ENCODE measurements around the gene RPS19BP1.
"Not testable (repeated sequence)": the region's sequence is repeated elsewhere in the genome, so short reads cannot be mapped to it uniquely, and the experiment has no call there.

RPS19BP1 gene

DNA sequence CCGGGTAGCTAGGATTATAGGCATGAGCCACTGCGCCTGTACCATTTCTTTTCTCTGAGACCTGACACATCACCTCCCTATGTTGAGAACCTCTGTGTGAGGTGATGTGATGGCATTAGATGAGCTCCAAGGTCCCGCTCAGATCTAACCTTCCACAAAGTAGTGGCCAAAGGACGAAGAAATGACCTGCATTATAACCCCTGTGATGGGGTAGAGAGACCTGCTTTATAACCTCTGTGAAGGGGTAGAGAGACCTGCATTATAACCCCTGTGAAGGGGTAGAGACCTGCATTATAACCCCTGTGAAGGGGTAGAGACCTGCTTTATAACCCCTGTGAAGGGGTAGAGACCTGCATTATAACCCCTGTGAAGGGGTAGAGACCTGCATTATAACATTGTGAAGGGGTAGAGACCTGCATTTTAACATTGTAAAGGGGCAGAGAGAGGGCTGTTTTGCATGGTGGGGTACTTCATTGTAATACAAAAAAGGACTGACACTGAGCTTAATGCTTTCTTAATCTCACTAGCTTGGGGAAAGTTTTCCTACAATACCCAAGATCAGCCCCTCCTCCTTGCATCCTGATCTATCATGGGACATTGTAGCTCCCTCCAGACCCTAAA is 21.9 kb downstream of the RPS19BP1 start:
- FAIRE-seq, result no peak

DNA sequence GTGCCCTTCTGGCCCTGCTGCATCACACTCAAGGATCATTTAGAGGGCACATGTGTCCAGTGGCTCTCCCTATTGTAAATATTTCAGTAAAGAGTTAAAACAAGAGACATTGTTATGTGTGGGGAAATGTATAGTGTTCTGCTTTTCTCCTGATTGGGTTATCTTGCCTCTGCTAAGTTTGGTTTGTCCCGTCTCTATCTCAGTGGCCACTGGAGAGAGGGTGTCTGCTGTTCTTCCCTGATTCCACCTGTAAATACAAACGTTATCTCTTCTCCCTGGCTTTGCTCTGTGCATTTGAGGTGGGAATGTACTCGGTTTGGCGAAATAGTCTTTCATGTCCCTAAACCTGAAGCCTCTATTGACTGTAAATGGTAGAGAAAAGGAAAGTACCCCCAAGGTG is 24.2 kb downstream of the RPS19BP1 start:
- FAIRE-seq, result no peak

DNA sequence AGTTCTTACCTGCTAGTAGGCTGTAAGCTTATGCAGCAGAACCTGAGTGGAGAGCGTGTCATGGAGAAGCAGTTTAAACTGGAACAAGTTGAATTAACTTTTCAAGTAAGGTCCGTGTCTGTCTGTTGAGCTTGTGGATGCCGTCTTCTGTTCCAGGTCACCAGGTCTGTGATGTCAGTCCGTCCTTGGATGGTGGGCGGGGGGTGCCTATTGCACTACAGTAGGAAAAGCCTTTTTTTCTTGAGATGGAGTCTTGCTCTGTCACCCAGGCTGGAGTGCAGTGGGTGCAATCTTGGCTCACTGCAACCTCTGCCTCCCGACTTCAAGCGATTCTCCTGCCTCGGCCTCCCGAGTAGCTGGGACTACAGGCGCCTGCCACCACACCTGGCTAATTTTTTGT is 25.5 kb downstream of the RPS19BP1 start:
- FAIRE-seq, result not testable (repeated sequence)

DNA sequence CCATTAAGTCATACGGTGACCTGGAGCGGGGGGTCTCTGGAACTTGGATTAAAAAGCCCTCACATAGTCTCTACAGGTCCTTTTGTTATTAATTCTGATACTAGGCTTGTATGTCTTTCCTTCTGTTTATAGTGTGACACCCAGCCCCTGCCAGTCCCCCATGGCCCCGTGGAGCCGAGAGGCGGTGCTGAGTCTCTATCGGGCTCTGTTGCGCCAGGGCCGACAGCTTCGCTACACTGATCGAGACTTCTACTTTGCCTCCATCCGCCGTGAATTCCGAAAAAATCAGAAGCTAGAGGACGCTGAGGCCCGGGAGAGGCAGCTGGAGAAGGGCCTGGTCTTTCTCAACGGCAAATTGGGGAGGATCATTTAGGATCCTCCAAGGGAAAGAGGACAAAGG is 28.5 kb downstream of the RPS19BP1 start:
- no peak for FAIRE-seq

DNA sequence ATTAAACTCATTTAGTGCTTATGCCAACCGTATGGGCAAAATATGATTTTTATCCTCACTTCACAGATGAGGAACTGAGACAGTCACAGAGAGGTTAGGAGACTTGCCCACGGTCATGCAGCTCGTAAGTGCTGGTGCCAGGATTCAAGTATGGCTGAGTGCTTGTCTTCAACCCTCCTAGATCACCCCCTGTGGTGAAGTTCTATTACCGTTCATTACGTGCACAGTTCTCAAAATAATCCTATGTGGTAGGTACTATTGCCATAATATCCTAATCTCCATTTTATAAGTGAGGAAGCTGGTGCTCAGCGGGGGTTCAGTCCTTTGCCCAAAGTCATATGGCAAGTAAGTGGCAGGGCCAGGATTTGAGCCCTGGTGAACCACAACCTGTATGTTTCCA is 28.9 kb downstream of the RPS19BP1 start:
- FAIRE-seq, result no peak

DNA sequence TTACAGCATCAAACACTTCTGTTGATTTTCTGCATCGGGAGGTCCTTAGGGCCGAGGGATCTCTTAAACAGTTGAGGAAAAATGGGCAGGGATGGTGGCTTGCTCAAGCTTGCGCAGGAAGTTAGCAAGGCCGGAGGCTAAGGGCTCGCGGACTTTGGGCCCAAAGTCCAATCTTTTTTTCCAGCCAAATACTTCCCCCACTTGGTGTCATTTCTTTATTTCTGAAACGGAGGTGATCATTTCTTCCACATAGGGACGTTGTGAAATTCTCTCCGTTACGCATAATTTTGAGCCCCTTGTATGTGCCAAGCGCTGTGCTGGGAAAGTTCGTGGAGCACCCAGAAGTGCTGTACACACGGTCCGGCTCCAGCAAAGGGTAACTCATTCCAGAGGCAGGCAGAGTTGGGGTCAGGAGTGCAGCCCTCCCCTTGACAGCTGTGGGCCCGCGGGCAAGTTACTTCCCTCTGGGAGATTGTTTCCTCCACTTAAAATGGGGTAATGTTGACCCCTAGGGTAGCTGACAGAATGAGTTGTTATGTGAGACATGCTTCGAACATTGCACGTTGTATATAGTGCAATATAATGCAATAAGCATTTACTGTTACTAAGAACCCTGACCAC is 29.6 kb downstream of the RPS19BP1 start:
- no peak for FAIRE-seq

DNA sequence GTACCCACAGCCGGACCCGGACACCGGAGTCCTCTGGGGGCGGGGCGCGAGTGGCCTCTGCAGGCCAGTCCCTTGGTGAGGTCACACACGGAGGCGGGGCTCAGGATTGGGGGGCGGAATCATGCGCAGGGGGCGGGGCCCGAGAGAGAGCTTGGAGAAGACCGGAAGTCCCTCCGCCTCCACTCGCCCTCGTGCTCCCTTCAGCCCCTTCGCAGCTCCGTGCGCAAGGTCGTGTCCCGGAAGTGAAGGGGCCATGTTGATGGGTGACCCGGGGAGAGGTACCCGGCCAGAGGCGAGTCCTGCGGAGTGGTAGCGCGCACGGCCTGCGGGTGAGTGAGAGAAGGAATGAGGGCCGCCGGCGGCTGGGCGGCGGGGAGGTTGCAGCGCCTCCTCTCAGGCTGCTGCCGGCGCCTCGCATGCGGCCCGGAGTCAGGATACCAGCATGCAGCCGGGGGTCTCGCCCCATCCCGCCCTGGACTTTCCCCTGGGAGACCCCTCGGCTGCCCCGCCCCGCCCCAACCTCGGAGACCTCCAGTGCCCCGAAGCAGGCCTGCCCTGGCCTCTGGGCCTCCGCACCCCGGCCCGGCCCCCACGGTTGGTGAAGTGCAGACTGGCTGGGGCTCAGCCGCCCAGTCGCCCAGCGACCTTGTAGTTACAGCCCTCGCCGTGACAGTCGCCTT is 30.3 kb downstream of the RPS19BP1 start, which contains the start of gene MIEF1:
MIEF1 (plus strand) TSS at position 182 of the 680 bp plus-strand sequence. CDS start 9,005 bp downstream, outside the sequence.
- no peak for FAIRE-seq

DNA sequence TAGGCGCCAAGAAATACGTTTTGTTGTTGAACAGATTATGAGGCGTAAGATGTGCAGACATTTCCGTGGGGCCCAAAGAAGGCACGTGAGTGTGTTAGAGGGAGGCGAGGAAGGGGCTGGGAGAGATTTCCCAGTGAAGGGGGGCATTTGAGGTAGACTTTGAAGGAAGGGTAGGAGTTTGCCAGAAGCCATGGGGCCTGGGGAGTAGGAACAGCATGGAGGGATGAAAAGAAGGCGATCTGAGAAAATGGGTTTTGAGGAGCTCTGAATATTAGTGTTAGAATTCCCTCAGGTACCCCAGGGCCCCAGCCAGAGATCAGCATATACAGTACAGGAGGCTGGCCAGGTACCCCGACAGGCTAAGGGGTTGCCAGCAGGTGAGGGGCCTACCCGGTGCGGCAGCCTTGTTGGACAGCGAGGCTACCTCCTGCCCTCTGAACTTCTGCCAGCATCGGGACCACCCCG is 30.9 kb downstream of the RPS19BP1 start:
- no peak for FAIRE-seq

DNA sequence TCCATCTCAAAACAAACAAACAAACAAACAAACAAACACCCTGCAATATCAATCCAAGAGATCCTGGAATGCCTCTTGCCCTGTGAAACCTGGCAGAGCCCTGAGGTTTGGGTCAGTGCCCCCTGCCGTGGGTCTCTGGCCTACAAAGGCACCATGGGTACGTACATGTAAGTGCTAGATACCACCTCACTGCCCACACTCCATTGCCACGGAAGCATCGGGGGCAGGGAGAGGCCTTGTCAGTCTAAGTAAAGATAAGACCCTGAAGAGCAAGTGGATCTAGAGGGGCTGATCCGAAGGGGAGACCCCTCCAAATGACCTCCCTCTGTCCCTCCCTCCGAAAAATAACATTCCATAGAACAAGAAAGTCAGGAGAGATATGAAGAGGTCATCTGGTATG is 32.4 kb downstream of the RPS19BP1 start:
- FAIRE-seq, result no peak

DNA sequence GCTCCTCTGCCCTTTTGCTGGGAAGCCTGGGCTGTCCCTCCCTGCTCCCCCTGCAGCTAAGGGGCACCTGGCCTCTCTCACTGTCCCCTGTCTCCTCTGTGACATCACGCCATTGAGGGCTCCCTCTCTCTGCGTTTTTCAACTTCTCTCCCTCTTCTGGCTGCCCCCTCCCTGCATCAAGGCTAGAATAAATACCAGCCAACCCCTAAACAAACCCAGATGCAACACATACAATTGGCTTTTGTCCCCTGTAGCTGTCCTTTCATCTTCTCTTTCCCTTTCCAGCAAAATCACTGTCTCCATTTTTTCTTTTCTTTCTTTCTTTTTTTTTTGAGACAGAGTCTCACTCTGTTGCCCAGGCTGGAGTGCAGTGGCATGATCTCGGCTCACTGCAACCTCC is 33.7 kb downstream of the RPS19BP1 start:
- no peak for FAIRE-seq

DNA sequence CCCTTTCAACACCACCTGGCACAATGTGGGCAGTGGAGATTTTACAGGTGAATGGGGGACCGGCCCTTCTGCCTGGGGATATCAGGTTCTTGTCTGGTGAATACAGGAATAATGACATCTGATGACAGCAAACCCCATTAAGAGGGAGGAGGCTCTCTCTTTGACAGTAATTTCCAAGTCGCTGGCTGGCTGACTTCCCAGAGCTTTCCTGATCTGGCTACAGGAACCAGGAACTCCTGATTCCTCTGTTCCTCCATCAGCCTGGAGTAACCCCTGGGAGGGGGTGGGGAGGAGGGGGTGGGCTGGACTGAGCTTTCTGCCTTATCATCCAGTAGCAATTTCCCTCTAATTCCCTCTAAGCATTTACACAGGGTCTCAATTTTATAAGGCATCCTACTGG is 34.2 kb downstream of the RPS19BP1 start:
- no peak for FAIRE-seq

DNA sequence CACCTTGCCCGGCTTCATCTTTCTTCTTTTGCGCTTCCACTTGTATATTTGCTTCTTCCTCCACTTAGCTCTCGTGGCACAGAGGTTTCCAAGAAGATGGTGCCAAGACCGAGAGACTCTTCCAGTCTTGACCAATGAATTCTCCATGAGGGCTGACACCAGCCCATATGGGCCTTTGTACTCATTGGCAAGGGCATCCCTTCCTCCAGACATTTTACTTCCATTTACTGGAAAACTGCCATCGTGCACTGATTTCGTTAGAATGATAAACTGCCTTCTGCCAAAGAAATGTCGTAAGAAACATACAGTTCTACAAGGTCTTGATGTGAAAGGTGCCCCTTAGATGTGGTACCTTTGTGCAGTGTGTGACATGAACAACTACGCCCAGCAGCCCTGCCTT is 35.1 kb downstream of the RPS19BP1 start:
- FAIRE-seq, result no peak

DNA sequence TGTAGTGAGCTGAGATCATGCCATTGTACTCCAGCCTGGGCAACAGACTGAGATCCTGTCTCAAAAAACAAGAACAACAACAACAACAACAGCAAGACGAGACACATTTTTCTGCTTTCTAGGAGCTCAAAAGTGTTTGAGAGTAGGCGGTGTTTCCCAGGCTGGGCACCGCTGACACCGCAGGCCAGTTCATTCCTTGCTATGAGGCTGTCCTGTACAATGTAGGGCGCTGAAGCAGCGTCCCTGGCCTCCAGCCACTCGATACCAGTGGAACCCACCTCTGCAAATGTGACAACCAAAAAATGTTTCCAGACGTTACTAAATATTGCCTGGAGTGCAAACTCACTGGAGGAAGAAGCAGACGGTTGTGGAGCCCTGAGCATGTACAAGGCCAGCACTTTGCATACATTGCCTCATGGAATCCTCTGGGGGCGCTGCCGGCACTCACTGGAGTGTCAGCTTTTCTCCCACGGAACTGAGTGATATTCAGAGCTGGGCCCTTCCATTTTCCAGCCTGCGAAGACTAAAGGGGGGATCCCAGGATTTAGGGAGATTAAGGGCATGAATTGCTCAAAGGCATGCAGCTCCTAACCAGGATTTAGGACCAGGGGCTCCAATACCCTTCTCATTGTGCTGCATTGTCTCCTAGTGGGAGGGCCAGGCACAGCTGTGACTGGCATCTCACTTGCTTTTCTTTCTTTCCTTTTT is 36.3 kb downstream of the RPS19BP1 start:
- FAIRE-seq, result no peak

DNA sequence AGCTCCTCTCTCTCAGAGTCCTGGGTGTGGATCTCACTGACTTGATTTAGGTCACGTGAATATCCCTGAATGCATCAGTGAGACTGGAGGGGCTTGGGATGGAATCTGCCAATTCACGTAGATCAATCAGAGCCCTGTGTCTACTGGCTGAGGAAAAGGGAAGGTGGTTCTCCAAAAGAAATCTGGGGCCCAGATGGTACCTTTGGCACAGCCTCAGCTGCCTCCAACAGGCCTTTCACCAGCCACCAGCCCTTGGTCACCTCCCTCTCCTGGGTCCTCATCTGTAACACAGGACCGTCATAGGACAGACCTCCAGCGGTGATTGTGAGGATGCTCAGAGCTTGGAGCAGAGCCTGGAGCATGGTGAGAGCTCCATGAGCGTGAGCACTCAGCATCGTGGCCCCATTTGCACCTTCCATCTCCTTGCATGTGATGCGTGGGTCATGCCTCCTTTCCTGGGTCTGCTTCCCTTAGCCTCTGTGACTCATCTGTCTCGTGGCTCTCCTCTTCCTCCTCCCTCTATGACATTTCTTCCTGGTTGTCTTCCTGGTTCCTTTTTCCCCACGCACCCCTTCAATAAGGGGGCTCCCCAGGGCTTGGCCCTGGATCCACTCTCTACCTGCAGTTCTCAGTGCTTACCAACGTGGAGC is 38.0 kb downstream of the RPS19BP1 start:
- FAIRE-seq, result no peak

DNA sequence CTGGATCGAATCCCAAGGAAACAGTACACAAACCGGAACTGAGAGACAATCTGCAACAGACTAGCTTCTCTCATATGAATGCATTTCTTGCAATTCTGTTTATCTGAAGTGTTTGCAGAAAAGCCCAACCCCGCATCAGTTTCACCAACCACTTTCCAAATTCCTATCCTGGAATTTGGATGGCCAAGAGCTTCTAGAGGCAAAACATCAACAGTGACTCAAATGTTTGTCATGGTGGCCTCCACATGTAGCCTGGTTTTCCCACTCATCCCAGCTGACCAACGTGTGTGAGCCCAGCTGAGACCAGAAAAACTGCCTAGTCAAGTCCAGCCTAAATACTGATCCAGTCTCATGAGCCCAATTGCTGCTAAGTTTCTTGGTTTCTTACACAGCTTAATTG is 38.8 kb downstream of the RPS19BP1 start:
- no peak for FAIRE-seq

DNA sequence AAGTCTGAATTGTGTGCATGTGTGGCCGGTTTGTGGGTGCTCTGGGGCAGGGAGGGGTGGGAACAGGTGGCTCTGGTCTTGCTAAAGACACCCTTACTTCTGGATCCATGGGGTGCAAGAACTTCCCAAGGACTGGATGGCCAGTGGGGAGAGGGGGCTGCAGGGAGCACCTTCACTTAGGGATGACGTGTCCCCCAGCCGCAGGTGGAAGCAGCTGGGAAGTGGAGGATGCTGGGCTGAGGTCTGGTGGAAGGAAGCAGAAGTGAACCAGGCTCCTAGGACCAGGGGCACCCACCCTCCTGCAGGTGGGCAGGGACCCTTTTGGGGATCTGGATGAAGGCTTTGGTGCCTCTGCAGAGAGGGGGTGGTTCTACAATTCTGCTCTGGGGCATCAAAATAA is 40.4 kb downstream of the RPS19BP1 start:
- FAIRE-seq, result no peak

DNA sequence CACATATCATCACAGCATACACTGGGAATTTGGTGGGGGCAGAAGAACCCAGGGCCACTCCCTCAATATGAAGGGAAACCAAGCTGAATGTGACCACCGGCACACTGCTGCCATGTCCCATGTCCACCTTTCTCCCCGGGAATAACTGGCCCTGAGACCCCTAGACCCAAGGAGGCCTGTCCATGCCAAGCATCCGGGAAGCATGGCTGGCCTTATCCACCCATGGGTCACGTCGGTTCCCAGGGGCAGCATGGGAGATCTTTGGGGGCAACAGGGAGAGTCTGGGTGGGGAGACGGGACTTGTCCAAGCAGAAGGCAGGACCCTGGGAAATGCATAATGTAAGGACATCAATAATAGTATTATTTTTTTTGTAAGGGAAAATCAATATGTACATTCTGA is 40.9 kb downstream of the RPS19BP1 start:
- FAIRE-seq, result no peak

DNA sequence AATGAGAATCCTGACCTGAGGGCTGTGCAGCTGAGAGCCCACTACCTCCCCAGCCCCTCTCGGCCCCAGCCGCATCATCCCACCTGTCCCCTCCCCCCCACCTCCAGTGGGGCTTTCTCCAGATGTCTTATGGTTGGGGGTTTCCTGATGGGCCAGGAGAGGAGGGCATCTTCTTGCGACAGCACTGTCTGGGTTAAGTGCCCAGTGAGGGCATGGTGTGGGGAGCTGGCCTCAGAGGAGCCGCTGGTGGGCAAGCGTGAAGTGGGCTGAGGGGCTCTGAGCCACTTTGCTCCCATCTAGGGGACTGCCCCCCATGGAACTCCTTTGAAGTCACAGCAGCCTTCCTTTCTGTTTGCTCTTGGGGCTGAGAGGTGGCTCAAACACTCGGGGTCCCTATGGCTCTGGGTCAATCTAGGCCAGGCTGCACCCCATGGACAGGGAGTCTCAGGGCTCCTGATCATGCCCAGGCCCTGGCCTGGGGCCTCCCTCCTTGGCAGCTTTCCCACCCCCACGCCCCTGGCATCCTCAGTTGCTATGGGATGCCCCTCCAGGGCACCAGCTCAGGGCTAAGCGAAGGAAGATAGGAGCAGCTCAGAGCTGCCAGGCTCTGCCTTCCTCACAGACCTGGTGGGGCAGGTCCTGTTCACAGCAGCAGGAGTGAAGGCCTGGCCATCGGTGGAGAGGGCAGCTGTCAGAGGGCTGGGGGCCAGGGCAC is 41.4 kb downstream of the RPS19BP1 start:
- FAIRE-seq, result no peak

DNA sequence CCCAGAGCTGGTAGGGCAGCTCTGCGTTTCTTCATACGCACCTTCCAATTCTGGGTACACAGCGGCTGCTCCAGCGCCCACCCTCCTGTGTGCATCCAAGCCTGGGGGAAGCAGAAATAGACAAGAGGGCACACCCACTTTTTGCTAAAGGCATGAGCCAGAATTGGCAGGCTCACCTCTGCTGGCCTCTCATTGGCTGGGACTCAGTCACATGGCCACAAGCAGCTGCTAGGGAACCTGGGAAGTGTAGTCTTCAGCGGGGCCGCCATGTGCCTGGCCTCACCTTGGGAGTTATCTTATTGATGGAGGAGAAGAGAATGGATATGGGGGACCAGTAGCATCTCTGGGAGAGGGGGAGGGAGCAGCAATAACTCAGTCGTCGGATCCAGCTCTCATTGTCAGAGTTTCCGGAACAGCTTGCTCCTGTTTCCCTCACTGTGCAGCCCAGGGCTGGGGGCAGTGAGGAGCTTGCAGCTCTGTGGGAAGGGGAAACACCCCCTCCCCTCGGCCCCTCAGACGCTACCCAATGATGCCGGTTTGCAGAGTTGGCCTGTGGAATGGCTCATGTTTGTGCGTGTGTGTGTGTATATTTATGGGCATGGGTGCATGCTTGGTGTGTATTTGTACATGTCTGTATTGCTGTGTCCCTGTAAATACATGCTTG is 42.3 kb downstream of the RPS19BP1 start:
- no peak for FAIRE-seq

DNA sequence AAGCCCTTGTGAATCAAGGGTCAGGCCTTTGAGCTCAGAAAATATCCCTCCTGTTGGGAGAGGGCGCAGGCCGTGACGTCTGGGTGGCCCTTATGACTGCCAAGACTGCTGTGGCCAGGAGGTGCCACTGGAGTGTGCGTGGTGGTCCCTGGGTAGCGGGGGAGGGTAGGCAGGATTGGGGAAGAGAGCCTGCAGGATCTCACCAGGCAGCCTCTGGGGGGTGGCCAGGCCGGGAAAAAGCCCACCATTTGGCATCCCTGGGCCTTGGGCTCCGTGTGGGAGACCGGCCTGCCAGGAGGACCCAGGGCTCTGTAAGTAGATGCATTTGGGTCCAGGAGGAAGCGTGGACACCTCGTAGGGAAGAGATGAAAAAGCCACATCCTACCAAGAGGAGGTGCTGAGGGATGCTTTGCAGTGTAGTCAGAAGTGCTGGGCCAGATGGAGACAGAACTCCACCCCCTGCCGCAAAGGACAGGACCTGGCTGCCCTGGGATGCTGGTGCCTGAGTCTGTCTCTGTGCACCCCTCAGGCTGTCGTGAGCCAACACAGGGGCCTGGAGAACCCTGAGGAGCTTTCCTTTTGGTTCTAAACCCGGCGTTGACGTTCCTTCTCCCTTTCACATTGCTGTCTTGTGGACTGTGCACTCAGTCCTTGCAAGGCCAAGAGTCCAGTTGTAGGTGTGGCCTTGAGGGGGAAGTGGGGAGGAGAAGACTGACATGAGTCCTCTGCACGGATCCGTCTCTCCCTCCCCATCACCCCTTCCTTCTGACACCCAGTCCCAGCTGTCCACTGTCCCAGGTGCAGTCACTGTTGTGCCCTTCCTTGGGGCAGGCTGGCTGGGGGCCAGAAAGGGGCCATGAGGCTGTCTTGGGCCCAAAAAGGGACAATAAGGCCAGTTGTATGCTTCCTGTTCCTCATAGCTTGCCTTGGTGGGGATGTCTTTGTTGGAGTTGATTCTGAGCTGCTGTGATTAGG is 43.2 kb downstream of the RPS19BP1 start:
- no peak for FAIRE-seq

All from colon (tissue), 2 donors.